Esophagus muscularis mucosa (tissue), 4 donors: ENCODE data around the gene CS. TPM values are rescaled to one million over a fixed set of nuclear protein-coding genes. Genes with fewer than 3 reads are reported as not detected.
A peak's percentile ranks its signal among the peaks of the same experiment; 100 is the strongest.

Experiments
- DNase-seq: peaks from one replicate; pipeline ENCODE4 v3.0.0-alpha.2; 2017; ENCODE audit errors: extremely low spot score
- H3K27ac ChIP-seq, 4 donors: fragments of 200-600 bp; sonication (generic); replicated peaks in 1 of 4; 1 replicate in 3 of 4; 2 replicates in 1 of 4; pipeline ENCODE4 v1.5.1; 2016 to 2019; ENCODE audit warnings: mild to moderate bottlenecking in 1 of 4
- H3K27me3 ChIP-seq, 4 donors: fragments of 200-600 bp; sonication (generic); one replicate each; pipeline versions ENCODE4 v1.5.1 to v1.6.0; 2016 to 2019
- H3K36me3 ChIP-seq, 4 donors: fragments of 200-600 bp; sonication (generic); one replicate each; pipeline ENCODE4 v1.5.1; 2016 to 2019
- H3K4me1 ChIP-seq, 4 donors: fragments of 200-600 bp; sonication (generic); one replicate each; pipeline ENCODE4 v1.5.1; 2016 to 2019
- H3K4me3 ChIP-seq, 4 donors: fragments of 200-600 bp; sonication (generic); 1 replicate in 2 of 4; 2 replicates in 2 of 4; pipeline ENCODE4 v1.5.1; 2016 to 2019; ENCODE audit warnings: mild to moderate bottlenecking in 4 of 4, moderate library complexity in 1 of 4
- H3K9me3 ChIP-seq, 4 donors: fragments of 200-600 bp; sonication (generic); 1 replicate in 3 of 4; 2 replicates in 1 of 4; pipeline ENCODE4 v1.5.1; 2016 to 2019
- EP300 ChIP-seq: sonication (generic); formaldehyde crosslinking; IDR thresholded peaks from one replicate; pipeline ENCODE4 v1.6.1; 2017; ENCODE audit warnings: antibody characterized with exemption
- POLR2A ChIP-seq: fragments of 450-650 bp; IDR thresholded peaks from one replicate; pipeline ENCODE4 v1.6.1; 2017; ENCODE audit warnings: antibody characterized with exemption, moderate library complexity, mild to moderate bottlenecking, low read depth
- POLR2AphosphoS5 ChIP-seq, 2 donors: sonication (generic); formaldehyde crosslinking; IDR thresholded peaks; one replicate each; pipeline ENCODE4 v1.6.1; 2017; ENCODE audit warnings: antibody characterized with exemption in 2 of 2
- WGBS: methylation state at CpG from one replicate; pipeline ENCODE4 v1.1.5; 2018; 5-methylcytosine and 5-hydroxymethylcytosine counted together
- intact Hi-C: fragments of 100-400 bp; cut with DNase I; formaldehyde crosslinking; loops from one replicate; pipeline ENCODE4 v1.15.1; 2023
- total RNA-seq, 4 donors: library from RNA; depleted of rRNA; stranded (reverse); fragments of >200 nt; gene quantifications; one replicate each; pipeline versions ENCODE4 v1.1.0 to v1.2.1, GENCODE V29; 2016
- TF ChIP-seq, protein P1 (sequence below), 3 experiments: fragments of 200-600 bp in 2 of 3; fragments of 450-650 bp in 1 of 3; sonication (generic) in 2 of 3; IDR thresholded peaks; one replicate each; pipeline ENCODE4 v1.5.1; 2017 to 2019; ENCODE audit warnings: antibody characterized with exemption in 3 of 3, mild to moderate bottlenecking in 2 of 3, moderate library complexity in 1 of 3

CS gene
- total RNA-seq, 4 donors from 2014 or later: 91.8 to 155 (median 111) TPM

GRCh38 chr12:56257491-56258067 lies 42.6 kb downstream of the CS start:
- WGBS: 0% methylated on average over 5 of the region's 27 CpGs
- TF ChIP-seq EP300 (no peak), POLR2A (no peak)
- TF ChIP-seq, protein P1, sequence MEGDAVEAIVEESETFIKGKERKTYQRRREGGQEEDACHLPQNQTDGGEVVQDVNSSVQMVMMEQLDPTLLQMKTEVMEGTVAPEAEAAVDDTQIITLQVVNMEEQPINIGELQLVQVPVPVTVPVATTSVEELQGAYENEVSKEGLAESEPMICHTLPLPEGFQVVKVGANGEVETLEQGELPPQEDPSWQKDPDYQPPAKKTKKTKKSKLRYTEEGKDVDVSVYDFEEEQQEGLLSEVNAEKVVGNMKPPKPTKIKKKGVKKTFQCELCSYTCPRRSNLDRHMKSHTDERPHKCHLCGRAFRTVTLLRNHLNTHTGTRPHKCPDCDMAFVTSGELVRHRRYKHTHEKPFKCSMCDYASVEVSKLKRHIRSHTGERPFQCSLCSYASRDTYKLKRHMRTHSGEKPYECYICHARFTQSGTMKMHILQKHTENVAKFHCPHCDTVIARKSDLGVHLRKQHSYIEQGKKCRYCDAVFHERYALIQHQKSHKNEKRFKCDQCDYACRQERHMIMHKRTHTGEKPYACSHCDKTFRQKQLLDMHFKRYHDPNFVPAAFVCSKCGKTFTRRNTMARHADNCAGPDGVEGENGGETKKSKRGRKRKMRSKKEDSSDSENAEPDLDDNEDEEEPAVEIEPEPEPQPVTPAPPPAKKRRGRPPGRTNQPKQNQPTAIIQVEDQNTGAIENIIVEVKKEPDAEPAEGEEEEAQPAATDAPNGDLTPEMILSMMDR (IDR thresholded peaks at IDR 0.05): no peak
- intact Hi-C loops: loop anchor here (5.0 kb wide), 1 partner anchor 60 kb away; no protein-coding TSS in a partner anchor
- H3K27ac ChIP-seq: peak overlapping the region; percentile 91 to 94 (median 93)
- H3K27me3 ChIP-seq: no peaks in the 10 kb centered on the region
- DNase-seq: no peak
- H3K36me3 ChIP-seq: peaks cover 22 to 39% (median 36%) of the 10 kb centered on the region in 4 donors
- H3K4me1 ChIP-seq: peaks cover 21 to 33% (median 30%) of the 10 kb centered on the region in 4 donors
- H3K4me3 ChIP-seq: peak overlapping the region; percentile 81 to 93 (median 93)
- no peaks in the 10 kb centered on the region for H3K9me3 ChIP-seq

- 54% methylated on average over 6 of the region's 8 CpGs for WGBS
- peak overlapping the region; percentile 81 to 93 (median 93) for H3K4me3 ChIP-seq
- peaks cover 21 to 33% (median 30%) of the 10 kb centered on the region in 4 donors for H3K4me1 ChIP-seq
- peaks cover 28 to 44% (median 41%) of the 10 kb centered on the region in 4 donors for H3K36me3 ChIP-seq
- no peak for DNase-seq
- TF ChIP-seq POLR2A (no peak), POLR2AphosphoS5 (IDR thresholded peaks at IDR 0.05) (no peak), EP300 (no peak)
- TF ChIP-seq, protein P1 (IDR thresholded peaks at IDR 0.05): no peak
- peak overlapping the region; percentile 91 to 94 (median 93) for H3K27ac ChIP-seq
- H3K27me3 ChIP-seq: no peaks in the 10 kb centered on the region
- H3K9me3 ChIP-seq: no peaks in the 10 kb centered on the region
- intact Hi-C loops: loop anchor here (5.0 kb wide), 1 partner anchor 60 kb away; no protein-coding TSS in a partner anchor
Measured at GRCh38 chr12:56257071-56257470, 43.1 kb downstream of the CS start.

- intact Hi-C loops: loop anchor here (5.0 kb wide), 1 partner anchor 59 kb away; no protein-coding TSS in a partner anchor
- Histone ChIP-seq H3K36me3 (peaks cover 34 to 50% (median 47%) of the 10 kb centered on the region in 4 donors), H3K9me3 (no peaks in the 10 kb centered on the region), H3K4me1 (peaks cover 21 to 33% (median 30%) of the 10 kb centered on the region in 4 donors), H3K4me3 (peak overlapping the region in 3 of 4 donors; percentile 81 to 93 (median 93)), H3K27ac (peak overlapping the region in 3 of 4 donors; percentile 3 to 94 (median 91)), H3K27me3 (no peaks in the 10 kb centered on the region)
- DNase-seq: no peak
- WGBS: 24% methylated on average over 4 of the region's 4 CpGs
- no peak for TF ChIP-seq POLR2A
- TF ChIP-seq, protein P1 (IDR thresholded peaks at IDR 0.05): no peak
- TF ChIP-seq POLR2AphosphoS5 (IDR thresholded peaks at IDR 0.05): no peak
- TF ChIP-seq EP300: no peak
Measured at GRCh38 chr12:56256326-56256960, 43.7 kb downstream of the CS start.

DNA sequence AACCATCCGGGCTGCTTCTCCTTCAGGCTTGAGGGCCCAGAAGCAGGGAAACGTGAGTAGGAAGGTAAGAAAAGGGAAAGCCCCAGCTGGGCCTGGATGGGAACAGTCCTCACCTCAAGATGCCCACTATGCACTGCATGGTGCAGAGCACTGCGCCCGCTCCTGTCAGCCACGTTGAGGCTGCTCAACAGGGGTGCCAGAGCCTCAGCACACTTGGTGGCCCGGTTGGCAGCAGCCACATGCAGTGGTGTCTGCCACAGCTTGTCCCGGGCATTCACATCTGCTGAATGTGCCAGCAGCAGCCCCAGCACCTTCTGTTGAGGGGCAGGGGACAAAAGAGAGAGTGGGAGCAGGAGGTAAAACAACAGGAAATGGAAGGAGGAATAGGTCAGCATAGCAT lies 44.5 kb downstream of the CS start:
- no peak overlapping the region for H3K4me3 ChIP-seq
- intact Hi-C loops: loop anchor here (5.0 kb wide), 1 partner anchor 58 kb away; no protein-coding TSS in a partner anchor
- TF ChIP-seq POLR2AphosphoS5 (IDR thresholded peaks at IDR 0.05) (no peak), POLR2A (no peak), EP300 (no peak)
- TF ChIP-seq, protein P1 (IDR thresholded peaks at IDR 0.05): no peak
- 84% methylated on average over 4 of the region's 7 CpGs for WGBS
- no peaks in the 10 kb centered on the region for H3K9me3 ChIP-seq
- H3K27ac ChIP-seq: peak overlapping the region in 1 of 4 donors; percentile 3
- H3K27me3 ChIP-seq: no peaks in the 10 kb centered on the region
- DNase-seq: no peak
- peaks cover 42 to 58% (median 55%) of the 10 kb centered on the region in 4 donors for H3K36me3 ChIP-seq
- peaks cover 21 to 33% (median 30%) of the 10 kb centered on the region in 4 donors for H3K4me1 ChIP-seq
